GM12878 (cell line): Measurements from ENCODE around the gene ARHGAP5. TPM values are rescaled to one million over a fixed set of nuclear protein-coding genes. Genes with fewer than 3 reads are reported as not detected.
A peak's percentile ranks its signal among the peaks of the same experiment; 100 is the strongest.

ENCODE experiments used
- ATAC-seq: fragments of 200-7000 bp; cut with Tn5 transposase; 3 replicates; pipeline ENCODE4 v1.9.1; 2020; ENCODE audit warnings: mild to moderate bottlenecking, moderate library complexity
- BruUV-seq: library from RNA; stranded (reverse); fragments of 400-500 nt; replicated peaks from 2 replicates; lab custom pipeline; 2021; lab: Mats Ljungman, UMichigan
- CTCF ChIA-PET: fragments of 300-600 bp; sonication (Branson Sonifier 250); formaldehyde crosslinking; extraction: SDS; loops from one replicate; lab custom pipeline; 2021; ENCODE audit warnings: inconsistent platforms; lab: Yijun Ruan, JAX
- POLR2A ChIA-PET: fragments of 350-600 bp; formaldehyde crosslinking; extraction: SDS; loops from one replicate; lab custom pipeline; 2021; ENCODE audit warnings: inconsistent platforms; lab: Charles Lee
- RAD21 ChIA-PET: fragments of 300-600 bp; sonication (Branson Sonifier 250); formaldehyde crosslinking; loops from one replicate; lab custom pipeline; 2023; ENCODE audit warnings: antibody characterized with exemption; ENCODE audit not compliant: unreplicated experiment; lab: Charles Lee
- SMC1A ChIA-PET: fragments of 300-600 bp; sonication (Branson Sonifier 250); formaldehyde crosslinking; loops from one replicate; lab custom pipeline; 2023; ENCODE audit not compliant: unreplicated experiment, uncharacterized antibody; lab: Charles Lee
- DNase-seq: peaks from one replicate; pipeline ENCODE4 v3.0.0-alpha.2; 2011; ENCODE audit warnings: low read depth, low spot score
- FAIRE-seq: peaks from 3 replicates; lab custom pipeline; 2011; peaks lifted over from hg19 to GRCh38; lab: Jason Lieb, UNC
- H2AFZ ChIP-seq: 2 replicates; pipeline ENCODE4 v1.6.0; 2011; ENCODE audit warnings: low read depth, low read length, control low read depth; ENCODE audit not compliant: control insufficient read depth
- H3K27ac ChIP-seq: 2 replicates; pipeline ENCODE4 v1.5.1; 2011; ENCODE audit warnings: control low read depth; ENCODE audit not compliant: control insufficient read depth, insufficient read depth
- H3K27me3 ChIP-seq, 2 experiments: replicated peaks in 1 of 2; 2 replicates each; pipeline versions ENCODE4 v1.6.0 to v1.6.1; 2011; ENCODE audit warnings: low read length in 1 of 2; ENCODE audit not compliant: control insufficient read depth in 2 of 2, insufficient read depth in 2 of 2
- H3K36me3 ChIP-seq, 2 experiments: 2 replicates each; pipeline ENCODE4 v1.5.1; 2011; ENCODE audit warnings: low read length in 1 of 2; ENCODE audit not compliant: control insufficient read depth in 2 of 2, insufficient read depth in 2 of 2
- H3K4me1 ChIP-seq: 2 replicates; pipeline ENCODE4 v1.6.1; 2011; ENCODE audit warnings: mild to moderate bottlenecking, low read length, moderate library complexity, mixed read lengths; ENCODE audit not compliant: control insufficient read depth, insufficient read depth
- H3K4me2 ChIP-seq: 2 replicates; pipeline ENCODE4 v1.6.0; 2011; ENCODE audit warnings: control low read depth; ENCODE audit not compliant: control insufficient read depth, insufficient read depth
- H3K4me3 ChIP-seq: fragments of 200-600 bp; sonication (generic); 2 replicates; pipeline ENCODE4 v1.5.1; 2016
- H3K79me2 ChIP-seq: 2 replicates; pipeline ENCODE4 v1.6.0; 2011; ENCODE audit warnings: low read length; ENCODE audit not compliant: control insufficient read depth, insufficient read depth
- H3K9ac ChIP-seq: 2 replicates; pipeline ENCODE4 v1.8.0; 2011; ENCODE audit warnings: low read length, control low read depth, mixed read lengths; ENCODE audit not compliant: control insufficient read depth, insufficient read depth
- H3K9me3 ChIP-seq: replicated peaks from 3 replicates; pipeline ENCODE4 v1.5.1; 2011; ENCODE audit warnings: mild to moderate bottlenecking, low read length; ENCODE audit not compliant: control insufficient read depth, insufficient read depth
- H4K20me1 ChIP-seq: 2 replicates; pipeline ENCODE4 v1.6.0; 2011; ENCODE audit not compliant: control insufficient read depth, insufficient read depth
- ATF7 ChIP-seq: fragments of 450-650 bp; IDR thresholded peaks from 2 replicates; pipeline ENCODE4 v1.6.1; 2016; ENCODE audit warnings: low read depth, mild to moderate bottlenecking
- BHLHE40 ChIP-seq, 2 experiments: fragments of 450-650 bp in 1 of 2; IDR thresholded peaks; 2 replicates each; pipeline ENCODE4 v1.6.1; 2011 to 2017; ENCODE audit warnings: low read depth in 2 of 2, borderline replicate concordance in 1 of 2, improper control_type of control experiment in 1 of 2, low read length in 1 of 2, mild to moderate bottlenecking in 1 of 2
- CBX3 ChIP-seq: fragments of 200-600 bp; sonication (generic); IDR thresholded peaks from 2 replicates; pipeline ENCODE4 v1.6.1; 2016; ENCODE audit warnings: low read depth, borderline replicate concordance
- CBX5 ChIP-seq: sonication (generic); IDR thresholded peaks from 2 replicates; pipeline ENCODE4 v1.6.1; 2016; ENCODE audit warnings: low read depth, moderate library complexity, mild to moderate bottlenecking, inconsistent platforms
- EP300 ChIP-seq, 2 experiments: fragments of 150-350 bp in 1 of 2; IDR thresholded peaks; 2 replicates each; pipeline ENCODE4 v1.6.1; 2011 to 2012; ENCODE audit warnings: low read depth in 2 of 2, low read length in 2 of 2, borderline replicate concordance in 1 of 2, improper control_type of control experiment in 1 of 2, inconsistent platforms in 1 of 2; ENCODE audit not compliant: control insufficient read depth in 1 of 2
- HDAC6 ChIP-seq: fragments of 200-600 bp; sonication (generic); IDR thresholded peaks from one replicate; pipeline ENCODE4 v1.8.0; 2017; ENCODE audit warnings: antibody characterized with exemption; ENCODE audit not compliant: unreplicated experiment
- IRF4 ChIP-seq: IDR thresholded peaks from 2 replicates; pipeline ENCODE4 v1.6.1; 2011; ENCODE audit warnings: low read depth, low read length
- KAT2A ChIP-seq: conservative IDR thresholded peaks from 2 replicates; pipeline ENCODE4 v1.6.1; 2011; ENCODE audit warnings: low read depth, low read length; ENCODE audit not compliant: control insufficient read depth
- MLLT1 ChIP-seq: fragments of 450-650 bp; IDR thresholded peaks from 2 replicates; pipeline ENCODE4 v1.6.1; 2016; ENCODE audit warnings: mild to moderate bottlenecking
- NR2F1 ChIP-seq: fragments of 450-650 bp; conservative IDR thresholded peaks from 2 replicates; pipeline ENCODE4 v1.6.1; 2017; ENCODE audit warnings: mild to moderate bottlenecking
- NRF1 ChIP-seq: conservative IDR thresholded peaks from 2 replicates; pipeline ENCODE4 v1.6.1; 2011; ENCODE audit warnings: mild to moderate bottlenecking, low read depth, low read length, improper control_type of control experiment
- PAX8 ChIP-seq: fragments of 450-650 bp; IDR thresholded peaks from 2 replicates; pipeline ENCODE4 v1.6.1; 2017; ENCODE audit warnings: mild to moderate bottlenecking, moderate library complexity
- ZNF687 ChIP-seq: fragments of 450-650 bp; IDR thresholded peaks from 2 replicates; pipeline ENCODE4 v1.6.1; 2017; ENCODE audit warnings: mild to moderate bottlenecking, moderate library complexity
- WGBS: methylation state at CpG from one replicate; pipeline ENCODE4 v1.1.6; 2016; ENCODE audit warnings: low lambda C conversion rate; ENCODE audit not compliant: insufficient replicate concordance, insufficient coverage; ENCODE audit errors: missing lambda C conversion rate; 5-methylcytosine and 5-hydroxymethylcytosine counted together
- in situ Hi-C: fragments of 300-500 bp; cut with MboI; formaldehyde crosslinking; loops from 9 replicates; pipeline ENCODE4 v1.14.3; 2018; ENCODE audit warnings: mixed read lengths
- intact Hi-C: fragments of 100-400 bp; cut with micrococcal nuclease; formaldehyde crosslinking; loops from one replicate; pipeline ENCODE4 v1.14.2; 2022; ENCODE audit not compliant: unreplicated experiment
- polyA plus RNA-seq, 11 experiments: library from polyadenylated mRNA; depleted of rRNA in 4 of 11; unstranded in 6 of 11; stranded (reverse) in 5 of 11; fragments of >200 nt; fragmentation: Nextera tagmentation in 4 of 11; fragmentation: Illumina TruSeq in 1 of 11; extraction: Ambion mirVana in 4 of 11; extraction: Trizol in 1 of 11; gene quantifications; 1 replicate in 1 of 11; 2 replicates in 10 of 11; pipeline versions ENCODE4 v1.2.1 to v1.2.3, GENCODE V29; 2011 to 2016; ENCODE audit warnings: inconsistent platforms in 2 of 11, missing spikeins in 2 of 11, low read depth in 1 of 11
- total RNA-seq, 4 experiments: library from RNA; depleted of rRNA in 3 of 4; stranded (reverse); fragments of >200 nt in 3 of 4; fragmentation: Illumina TruSeq in 1 of 4; extraction: Trizol in 1 of 4; gene quantifications; 2 replicates each; pipeline versions ENCODE4 v1.2.1 to v1.2.3, GENCODE V29; 2013 to 2021
- TF ChIP-seq, protein P1 (sequence below): fragments of 450-650 bp; IDR thresholded peaks from 2 replicates; pipeline ENCODE4 v1.6.1; 2014; ENCODE audit warnings: mild to moderate bottlenecking

ARHGAP5 gene
- total and polyA plus RNA-seq, 10 of the 15 experiments (the other 5 are each of a cell fraction or from before 2014, with no cell fraction given), result 0.91 to 19.6 (median 7.2) TPM

GRCh38 chr14:32205984-32206383, 128.9 kb downstream of the ARHGAP5 start:
- Histone ChIP-seq H4K20me1 (no peaks in the 10 kb centered on the region), H3K36me3 (no peaks in the 10 kb centered on the region), H3K27me3 (no peaks in the 10 kb centered on the region), H3K79me2 (no peaks in the 10 kb centered on the region), H3K27ac (no peak overlapping the region), H3K9ac (no peak overlapping the region), H2AFZ (no peak overlapping the region), H3K4me2 (peak overlapping the region; percentile 72), H3K4me1 (peaks cover 25% of the 10 kb centered on the region), H3K4me3 (no peak overlapping the region), H3K9me3 (no peaks in the 10 kb centered on the region)
- ChIA-PET RAD21 (interaction anchor here (0.7 to 1.0 kb wide), 3 partner anchors 14 to 49 kb away, joined by 3 to 5 read pairs (median 4); no protein-coding TSS in a partner anchor), POLR2A (no interaction called here), CTCF (interaction anchor here (0.8 to 2.9 kb wide), 5 partner anchors 8 to 133 kb away, joined by 3 to 10 read pairs (median 4); no protein-coding TSS in a partner anchor), SMC1A (interaction anchor here (0.8 to 4.3 kb wide), 7 partner anchors 8 to 133 kb away, joined by 3 to 22 read pairs (median 3); no protein-coding TSS in a partner anchor)
- intact Hi-C loops, result loop anchor here (2.0 kb wide), 1 partner anchor 47 kb away; no protein-coding TSS in a partner anchor
- DNase-seq (peak; percentile 45), ATAC-seq (peak; percentile 41), FAIRE-seq (no peak)
- BruUV-seq, result no TSS peak
- WGBS, result 0% methylated on average over 4 of the region's 4 CpGs
- in situ Hi-C loops, result no loop called here
- TF ChIP-seq, protein P1, sequence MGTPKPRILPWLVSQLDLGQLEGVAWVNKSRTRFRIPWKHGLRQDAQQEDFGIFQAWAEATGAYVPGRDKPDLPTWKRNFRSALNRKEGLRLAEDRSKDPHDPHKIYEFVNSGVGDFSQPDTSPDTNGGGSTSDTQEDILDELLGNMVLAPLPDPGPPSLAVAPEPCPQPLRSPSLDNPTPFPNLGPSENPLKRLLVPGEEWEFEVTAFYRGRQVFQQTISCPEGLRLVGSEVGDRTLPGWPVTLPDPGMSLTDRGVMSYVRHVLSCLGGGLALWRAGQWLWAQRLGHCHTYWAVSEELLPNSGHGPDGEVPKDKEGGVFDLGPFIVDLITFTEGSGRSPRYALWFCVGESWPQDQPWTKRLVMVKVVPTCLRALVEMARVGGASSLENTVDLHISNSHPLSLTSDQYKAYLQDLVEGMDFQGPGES, result no peak
- peak; percentile 99 for TF ChIP-seq NR2F1
- no peak for TF ChIP-seq CBX5
- peak; percentile 74 to 75 for TF ChIP-seq BHLHE40 (IDR thresholded peaks at IDR 0.05; ENCODE audit: borderline replicate concordance in 1 of 2, low read depth in 2 of 2, low read length in 1 of 2)
- TF ChIP-seq NRF1, result no peak
- TF ChIP-seq KAT2A, result no peak
- TF ChIP-seq PAX8, result no peak
- peak; percentile 56; the same call in 1 of the 2 replicates for TF ChIP-seq MLLT1
- TF ChIP-seq ATF7, result peak; percentile 94
- peak; percentile 96 to 99 for TF ChIP-seq EP300 (IDR thresholded peaks at IDR 0.05; ENCODE audit: borderline replicate concordance in 1 of 2, control insufficient read depth in 1 of 2, low read depth in 2 of 2, low read length in 2 of 2)
- TF ChIP-seq HDAC6, result no peak
- TF ChIP-seq CBX3, result no peak
- TF ChIP-seq ZNF687, result no peak
- peak; percentile 90 for TF ChIP-seq IRF4
